RWPE2 (cell line): ENCODE measurements around the gene PPP1R13B.

Experiments used
- ATAC-seq: fragments of 200-7000 bp; cut with Tn5 transposase; 3 replicates; pipeline ENCODE4 v1.9.1; 2021; ENCODE audit warnings: low read depth
- DNase-seq: peaks from one replicate; pipeline ENCODE4 v3.0.0-alpha.2; 2020; ENCODE audit warnings: low spot score
- H3K27ac ChIP-seq: fragments of 450-650 bp; 2 replicates; pipeline ENCODE4 v1.5.1; 2017; ENCODE audit warnings: mild to moderate bottlenecking; ENCODE audit not compliant: poor library complexity, severe bottlenecking
- H3K27me3 ChIP-seq: fragments of 250-450 bp; sonication (Bioruptor Pico); 2 replicates; pipeline ENCODE4 v1.5.1; 2021; ENCODE audit warnings: mild to moderate bottlenecking, moderate library complexity; ENCODE audit not compliant: insufficient read depth, poor library complexity, severe bottlenecking
- H3K36me3 ChIP-seq: fragments of 250-450 bp; sonication (Bioruptor Pico); 2 replicates; pipeline ENCODE4 v1.5.1; 2020; ENCODE audit warnings: low read depth, mild to moderate bottlenecking, moderate library complexity
- H3K4me1 ChIP-seq: fragments of 250-450 bp; sonication (Bioruptor Pico); 2 replicates; pipeline ENCODE4 v1.5.1; 2021; ENCODE audit warnings: mild to moderate bottlenecking, moderate library complexity; ENCODE audit not compliant: insufficient read depth, poor library complexity, severe bottlenecking
- H3K4me3 ChIP-seq: fragments of 250-450 bp; sonication (Bioruptor Pico); 2 replicates; pipeline ENCODE4 v1.5.1; 2021; ENCODE audit warnings: mild to moderate bottlenecking, moderate library complexity; ENCODE audit not compliant: severe bottlenecking
- H3K9me3 ChIP-seq: fragments of 250-450 bp; sonication (Bioruptor Pico); 2 replicates; pipeline ENCODE4 v1.5.1; 2021; ENCODE audit warnings: mild to moderate bottlenecking, moderate library complexity; ENCODE audit not compliant: severe bottlenecking
- CTCF ChIP-seq: fragments of 450-650 bp; IDR thresholded peaks from one replicate; pipeline ENCODE4 v1.5.1; 2017; ENCODE audit warnings: mild to moderate bottlenecking, moderate library complexity; ENCODE audit not compliant: poor library complexity, severe bottlenecking

PPP1R13B gene

GRCh38 chr14:103867523-103867953 is 20.2 kb upstream of the PPP1R13B start:
- H3K4me1 ChIP-seq, result peaks cover 21% of the 10 kb centered on the region
- no peak overlapping the region for H3K4me3 ChIP-seq
- peak overlapping the region; percentile 73 for H3K27ac ChIP-seq
- peak; percentile 87 for DNase-seq
- H3K9me3 ChIP-seq, result no peaks in the 10 kb centered on the region
- peak; percentile 79 for ATAC-seq
- H3K27me3 ChIP-seq, result no peaks in the 10 kb centered on the region
- no peaks in the 10 kb centered on the region for H3K36me3 ChIP-seq
- TF ChIP-seq CTCF, result no peak

DNA sequence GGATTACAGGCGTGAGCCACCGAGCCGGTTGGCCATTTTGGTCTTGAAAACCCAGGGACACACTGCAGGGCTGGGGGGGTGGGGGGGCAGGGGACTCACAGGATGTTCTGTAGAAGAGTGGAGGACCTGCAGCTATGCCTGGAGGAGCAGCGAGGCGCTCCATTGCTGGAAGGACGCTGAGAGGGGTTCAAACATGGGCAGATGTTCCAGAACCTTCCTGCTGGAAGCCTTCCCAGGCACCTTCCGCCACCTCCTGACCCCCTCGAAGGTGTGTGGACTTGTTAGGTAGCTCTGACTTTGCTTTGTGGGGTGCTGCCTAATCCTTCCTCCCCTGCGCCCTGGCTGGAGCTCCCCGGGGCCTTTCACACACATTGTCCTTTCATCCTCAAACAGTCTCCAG is 19.6 kb upstream of the PPP1R13B start:
- Histone ChIP-seq H3K27me3 (no peaks in the 10 kb centered on the region), H3K4me3 (no peak overlapping the region), H3K4me1 (peaks cover 18% of the 10 kb centered on the region), H3K27ac (peak overlapping the region; percentile 73), H3K9me3 (no peaks in the 10 kb centered on the region), H3K36me3 (no peaks in the 10 kb centered on the region)
- TF ChIP-seq CTCF, result no peak
- DNase-seq, result no peak
- ATAC-seq, result no peak

GRCh38 chr14:103863245-103863644 is 15.9 kb upstream of the PPP1R13B start:
- Histone ChIP-seq H3K36me3 (no peaks in the 10 kb centered on the region), H3K4me3 (no peak overlapping the region), H3K4me1 (peaks cover 10% of the 10 kb centered on the region), H3K9me3 (no peaks in the 10 kb centered on the region), H3K27ac (no peak overlapping the region), H3K27me3 (no peaks in the 10 kb centered on the region)
- DNase-seq (no peak), ATAC-seq (no peak)
- no peak for TF ChIP-seq CTCF

- no peak for DNase-seq
- H3K9me3 ChIP-seq, result no peaks in the 10 kb centered on the region
- TF ChIP-seq CTCF, result no peak
- no peaks in the 10 kb centered on the region for H3K36me3 ChIP-seq
- ATAC-seq, result no peak
- peaks cover 3% of the 10 kb centered on the region for H3K4me1 ChIP-seq
- H3K27me3 ChIP-seq, result no peaks in the 10 kb centered on the region
- H3K27ac ChIP-seq, result no peak overlapping the region
- no peak overlapping the region for H3K4me3 ChIP-seq
Observed at GRCh38 chr14:103862393-103862782, 15.0 kb upstream of the PPP1R13B start.

DNA sequence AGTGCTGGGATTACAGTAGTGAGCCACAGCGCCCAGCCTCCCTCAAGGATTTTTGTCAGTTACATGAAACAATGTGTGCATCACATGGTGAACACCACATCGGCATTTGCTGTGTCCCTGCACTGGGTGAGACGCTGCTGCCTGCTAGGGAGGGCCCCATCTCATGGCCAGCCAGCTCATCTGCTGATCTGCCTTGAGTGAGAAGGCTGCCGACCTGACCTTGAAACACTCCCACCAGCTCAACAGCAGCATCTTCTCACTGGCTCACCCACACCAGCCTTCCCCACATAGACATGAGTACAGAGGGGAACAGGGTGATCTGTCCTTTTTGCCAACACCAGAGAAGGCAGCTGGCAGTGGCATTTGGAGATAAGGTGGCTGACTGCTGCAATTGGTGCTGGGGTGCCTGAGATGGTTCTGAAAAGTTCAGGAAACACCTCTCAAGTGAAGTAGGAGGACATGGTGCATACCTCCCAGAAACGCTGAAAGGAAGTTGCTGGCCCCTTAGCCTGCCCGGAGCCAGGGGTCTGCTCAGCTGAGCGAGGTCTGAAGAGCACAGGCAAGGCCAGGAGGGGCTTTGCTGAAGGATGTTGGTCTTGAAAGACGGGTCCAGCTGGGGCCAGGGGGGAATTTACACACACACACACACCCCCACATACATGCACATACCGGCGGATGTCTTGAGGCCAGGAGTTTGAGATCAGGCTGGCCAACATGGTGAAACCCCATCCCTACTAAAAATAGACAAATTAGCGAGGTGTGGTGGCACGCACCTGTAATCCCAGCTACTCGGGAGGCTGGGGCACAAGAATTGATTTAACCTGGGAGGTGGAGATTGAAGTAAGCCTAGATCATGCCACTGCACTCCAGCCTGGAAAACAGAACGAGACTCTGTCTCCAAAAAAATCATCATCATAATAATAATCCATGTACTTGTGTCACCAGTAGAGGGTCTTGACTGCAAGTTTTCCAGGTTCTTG is 14.3 kb upstream of the PPP1R13B start:
- H3K4me3 ChIP-seq, result no peak overlapping the region
- no peaks in the 10 kb centered on the region for H3K9me3 ChIP-seq
- H3K27me3 ChIP-seq, result no peaks in the 10 kb centered on the region
- no peaks in the 10 kb centered on the region for H3K36me3 ChIP-seq
- ATAC-seq, result no peak
- no peak for DNase-seq
- no peak overlapping the region for H3K27ac ChIP-seq
- TF ChIP-seq CTCF, result no peak
- no peaks in the 10 kb centered on the region for H3K4me1 ChIP-seq
